HG03039 (cell line): ENCODE results near the gene NOL7.

Source experiments
- ATAC-seq: cut with Tn5 transposase; IDR thresholded peaks from one replicate; pipeline ENCODE4 v1.9.1; 2021; ENCODE audit warnings: mild to moderate bottlenecking, moderate library complexity; ENCODE audit not compliant: unreplicated experiment

NOL7 gene

GRCh38 chr6:13614926-13615791 lies at the start of gene NOL7:
Gene NOL7, plus strand, starts transcription at chr6:13615335. Its CDS starts 24 bp downstream, at chr6:13615359.
- ATAC-seq: peak; percentile 93

DNA sequence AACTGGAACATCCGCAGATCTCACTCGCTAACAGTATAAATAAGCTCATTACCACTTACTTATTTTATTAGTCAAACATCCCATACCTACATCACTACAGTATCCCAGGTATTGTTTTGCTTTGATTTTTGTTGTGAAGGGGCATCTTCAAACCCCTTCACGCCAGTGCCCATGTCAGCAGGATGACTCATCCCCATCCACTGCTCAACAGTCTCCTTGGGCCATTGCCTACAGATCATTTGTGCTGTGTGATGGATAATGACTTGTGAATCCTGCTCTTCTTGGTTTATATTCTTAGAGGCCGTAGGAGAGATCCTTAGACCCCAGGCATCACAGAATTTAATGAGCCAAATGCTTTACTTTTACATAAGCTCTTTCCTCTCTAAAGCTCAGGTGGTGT lies 49.2 kb upstream of the NOL7 start:
- ATAC-seq: no peak

DNA sequence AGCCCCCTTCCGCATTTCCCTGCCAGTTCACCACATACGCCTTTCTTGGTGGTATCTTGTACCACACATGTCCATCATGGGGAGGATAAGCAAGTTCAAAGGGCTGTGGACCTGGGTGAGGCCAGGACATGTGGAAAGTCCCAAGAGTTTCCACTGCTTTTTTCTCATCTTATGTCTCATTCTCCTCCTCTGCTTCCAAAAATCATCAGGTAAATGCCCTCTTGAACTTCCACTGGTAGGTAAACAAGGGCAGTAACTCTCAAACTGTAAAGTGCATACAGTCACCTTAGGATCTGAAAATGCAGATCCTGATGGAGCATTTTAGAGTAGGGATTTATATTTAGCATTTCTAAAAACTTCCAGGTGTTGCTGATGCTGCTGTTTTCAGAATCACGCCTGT lies 48.6 kb upstream of the NOL7 start:
- no peak for ATAC-seq

- ATAC-seq: no peak
These were observed 46.2 kb upstream of the NOL7 start for GRCh38 chr6:13568970-13569369.

GRCh38 chr6:13572240-13572639 lies 42.9 kb upstream of the NOL7 start:
- ATAC-seq: no peak

- no peak for ATAC-seq
These were observed 42.0 kb upstream of the NOL7 start for GRCh38 chr6:13572951-13573654.

DNA sequence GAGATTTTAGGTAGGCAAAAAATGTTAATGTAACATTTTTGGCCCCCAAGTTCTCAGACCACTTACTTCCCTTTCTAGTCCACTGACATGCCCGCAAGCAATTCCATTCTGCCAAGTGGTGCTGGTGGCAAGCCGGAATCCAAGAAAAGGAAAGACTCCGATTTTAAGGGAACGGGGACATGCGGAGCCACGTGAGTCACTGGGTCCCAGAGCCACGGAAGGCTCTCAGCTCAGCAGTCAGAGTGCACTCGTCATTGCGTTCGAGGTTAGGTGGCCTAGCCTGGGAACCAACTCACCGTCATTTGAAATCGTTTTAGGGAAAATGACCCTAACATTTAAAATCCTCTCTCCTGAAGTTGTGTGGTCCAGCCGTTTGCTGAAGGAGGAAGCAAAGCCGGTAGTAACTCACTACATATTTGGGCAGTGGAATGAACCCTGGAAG lies 41.4 kb upstream of the NOL7 start:
- ATAC-seq: no peak

DNA sequence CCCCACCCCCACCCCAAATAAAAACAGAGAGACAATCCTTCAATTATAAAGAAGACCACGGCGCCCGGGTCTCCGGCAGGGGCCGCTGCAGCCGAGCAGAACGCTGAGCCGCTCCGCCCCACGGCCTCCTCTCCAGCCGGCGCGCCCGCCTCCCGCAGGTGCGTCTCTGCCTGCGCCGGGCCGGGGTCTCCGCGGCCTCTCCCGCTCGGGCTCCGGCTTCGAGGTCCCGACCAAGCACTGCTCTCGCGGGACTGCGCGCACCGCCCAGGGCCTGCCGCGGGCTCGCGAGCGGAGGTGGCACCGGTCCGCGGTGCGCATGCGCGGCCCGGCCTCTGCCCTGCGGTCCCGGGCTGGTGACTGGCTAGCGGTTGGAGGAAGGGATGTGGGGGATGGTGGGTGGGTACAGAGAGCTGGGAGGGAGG lies 41.0 kb upstream of the NOL7 start:
- ATAC-seq: peak; percentile 88

- peak; percentile 53 for ATAC-seq
These were observed 40.4 kb upstream of the NOL7 start, which contains the start of gene SIRT5 for GRCh38 chr6:13574571-13575376. Gene SIRT5, plus strand, starts transcription at chr6:13574601. Its CDS starts 9,510 bp downstream, at chr6:13584111.

DNA sequence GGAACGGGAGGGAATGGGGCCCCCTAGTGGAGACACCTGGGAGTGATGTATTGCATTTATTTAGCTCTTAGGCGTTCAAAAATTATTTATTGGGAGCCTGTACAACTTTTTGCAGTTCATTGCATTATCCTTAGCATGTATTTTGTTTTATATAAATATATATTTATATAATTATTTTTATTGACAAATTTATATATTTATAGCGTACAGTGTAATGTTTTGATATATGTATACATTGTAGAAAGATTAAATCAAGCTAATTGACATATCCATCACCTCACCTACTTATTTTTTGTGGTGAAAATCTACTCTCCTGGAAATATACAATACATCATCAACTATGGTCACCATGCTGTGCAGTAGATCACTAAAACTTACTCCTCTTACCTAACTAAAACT lies 39.8 kb upstream of the NOL7 start:
- ATAC-seq: no peak

DNA sequence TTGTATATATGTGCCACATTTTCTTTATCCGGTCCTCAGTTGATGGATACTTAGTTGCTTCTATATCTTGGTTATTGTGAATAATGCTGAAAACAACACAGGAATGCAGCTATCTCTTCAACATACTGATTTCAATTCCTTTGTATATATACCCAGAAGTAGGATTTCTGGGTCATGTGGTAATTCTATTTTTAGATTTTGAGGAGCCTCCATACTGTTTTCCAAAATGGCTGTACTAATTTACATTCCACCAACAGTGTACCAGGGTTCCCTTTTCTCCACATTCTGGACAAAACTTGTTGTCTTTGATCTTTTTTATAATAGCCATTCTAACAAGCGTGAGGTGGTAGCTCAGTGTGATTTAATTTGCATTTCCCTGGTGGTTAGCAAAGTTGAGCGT lies 39.1 kb upstream of the NOL7 start:
- no peak for ATAC-seq

DNA sequence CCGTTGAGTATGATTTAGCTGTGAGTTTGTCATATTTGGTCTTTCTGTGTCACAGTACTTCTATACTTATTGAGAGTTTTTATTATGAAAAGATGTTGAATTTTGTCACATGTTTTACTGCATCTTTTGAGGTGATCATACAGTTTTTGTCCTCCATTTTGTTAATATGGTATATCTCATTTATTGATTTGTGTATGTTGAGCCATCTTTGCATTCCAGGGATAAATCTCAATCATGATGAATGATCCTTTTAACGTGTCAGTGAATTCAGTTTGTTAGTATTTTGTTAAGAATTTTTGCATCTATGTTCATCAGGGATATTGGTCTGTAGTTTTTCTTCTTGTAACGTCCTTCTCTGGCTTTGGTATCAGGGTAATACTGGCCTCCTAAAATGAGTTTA lies 37.2 kb upstream of the NOL7 start:
- no peak for ATAC-seq

- no peak for ATAC-seq
These were observed 35.2 kb upstream of the NOL7 start for GRCh38 chr6:13579911-13580310.

DNA sequence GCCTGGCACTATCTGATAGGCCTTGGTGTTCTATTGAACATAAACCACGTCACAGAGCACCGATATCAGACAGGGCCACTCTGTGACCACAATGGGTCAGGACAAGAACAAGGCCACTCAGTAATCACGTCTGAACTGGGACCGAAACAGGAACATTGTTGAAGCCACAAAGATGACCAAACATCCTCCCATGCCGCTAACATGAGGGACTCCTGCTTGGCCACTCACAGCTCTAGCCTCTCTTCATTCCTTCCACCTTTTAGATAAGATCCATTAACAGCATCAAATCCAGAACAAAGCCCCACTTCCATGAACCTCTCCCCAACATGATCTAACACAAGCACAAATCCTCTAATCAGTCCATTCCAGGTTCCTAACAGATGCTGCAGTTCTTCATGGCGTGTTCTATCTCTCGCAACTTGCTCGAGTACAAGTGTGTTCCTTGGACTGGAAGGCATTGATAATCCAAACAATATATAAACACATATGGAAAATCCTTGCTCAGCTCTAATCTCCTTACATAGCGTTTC lies 33.4 kb upstream of the NOL7 start:
- ATAC-seq: no peak

DNA sequence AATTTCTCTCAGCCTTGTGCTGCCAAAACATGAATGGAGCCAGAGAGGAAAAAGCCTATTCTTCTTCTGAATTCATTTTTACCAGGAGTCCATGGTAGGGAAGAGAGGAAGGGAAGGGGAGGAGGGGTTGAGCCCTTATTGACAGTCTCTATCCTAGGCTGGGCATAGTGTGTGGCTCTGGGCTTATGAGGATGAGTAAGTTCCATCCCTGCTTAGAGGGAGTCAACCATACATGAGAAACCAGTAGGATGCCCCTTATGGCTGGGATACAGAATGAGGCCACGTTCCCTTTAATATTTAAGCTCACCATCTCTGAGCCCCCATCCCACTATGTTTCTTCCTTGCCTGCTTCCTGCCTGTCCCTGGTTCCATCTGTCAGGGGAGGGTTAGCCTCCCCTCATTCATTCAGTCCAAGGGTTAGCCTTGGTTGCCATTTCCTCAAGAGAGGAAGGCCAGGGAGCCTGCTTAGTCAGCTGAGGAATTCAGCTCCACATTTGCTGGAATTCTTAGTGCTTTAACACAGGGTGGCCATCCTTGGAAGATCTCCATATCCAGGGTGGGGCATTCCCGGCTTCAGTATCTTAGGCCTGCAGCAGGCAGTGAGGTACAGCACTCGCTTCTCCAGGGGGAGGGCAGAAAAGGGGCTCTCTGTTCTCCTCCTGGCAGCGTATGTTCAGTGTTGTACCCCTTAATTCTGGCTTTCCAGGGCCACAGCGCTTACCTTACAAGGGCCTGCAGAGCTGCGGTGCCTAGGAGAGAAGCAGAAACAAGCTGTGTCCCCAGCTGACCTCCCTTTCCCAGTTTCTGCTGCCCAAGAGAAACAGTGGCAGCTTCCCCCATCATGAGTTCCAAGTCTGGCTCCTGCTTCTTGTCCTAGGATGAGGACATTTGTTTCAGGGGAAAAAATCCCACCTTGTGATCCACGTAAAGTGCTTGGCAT lies 28.3 kb upstream of the NOL7 start:
- ATAC-seq: no peak

DNA sequence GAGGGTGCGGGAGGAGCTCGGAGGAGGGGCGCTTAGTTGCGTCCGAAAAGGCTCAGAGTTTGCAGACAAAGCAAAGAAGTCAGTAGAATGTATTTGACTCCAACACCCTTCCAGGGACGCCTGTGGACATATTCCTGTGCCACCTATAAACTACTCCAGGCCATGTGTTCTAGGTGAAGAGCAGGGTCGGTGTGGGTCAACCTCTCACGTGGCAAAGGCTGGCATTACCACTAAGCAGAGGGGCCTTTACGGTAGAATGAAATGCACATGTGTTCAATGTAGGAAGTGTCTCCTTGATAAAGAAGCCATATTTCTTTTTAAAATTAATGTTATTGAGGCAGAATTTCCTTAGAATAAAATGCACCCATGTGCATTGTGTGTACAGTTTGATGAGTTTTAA lies 25.3 kb upstream of the NOL7 start:
- ATAC-seq: no peak

GRCh38 chr6:13590574-13591153 lies 24.5 kb upstream of the NOL7 start:
- no peak for ATAC-seq

GRCh38 chr6:13591205-13591921 lies 23.8 kb upstream of the NOL7 start:
- no peak for ATAC-seq

DNA sequence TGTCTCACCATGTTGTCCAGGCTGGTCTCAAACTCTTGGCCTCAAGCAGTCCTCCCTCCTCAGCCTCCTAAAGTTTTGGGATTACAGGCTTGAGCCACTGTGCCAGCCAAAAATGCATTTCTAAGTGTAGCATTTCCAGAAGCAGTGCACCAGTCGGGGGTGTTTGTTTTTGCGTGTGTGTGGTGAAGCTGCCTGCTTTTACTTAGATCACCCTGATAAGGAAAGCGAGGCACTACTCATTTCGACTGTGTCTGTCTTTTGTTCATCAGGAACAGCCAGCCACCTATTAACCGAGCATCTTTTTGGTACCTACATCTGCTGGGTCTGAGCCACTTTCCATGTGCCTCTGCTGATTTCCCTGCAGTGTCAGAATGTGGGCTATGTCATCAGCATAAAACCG lies 22.0 kb upstream of the NOL7 start:
- ATAC-seq: no peak
